IMR-90 (cell line): Measurements from ENCODE around the gene FAAP20. TPM values are rescaled to one million over a fixed set of nuclear protein-coding genes. Genes with fewer than 3 reads are reported as not detected.

Source experiments
- ATAC-seq: fragments of 200-7000 bp; cut with Tn5 transposase; 2 replicates; pipeline ENCODE4 v1.9.1; 2020; ENCODE audit warnings: low read depth, mild to moderate bottlenecking, moderate library complexity
- BruUV-seq: library from RNA; stranded (reverse); fragments of 400-500 nt; replicated peaks from 2 replicates; lab custom pipeline; 2021; lab: Mats Ljungman, UMichigan
- CTCF ChIA-PET: fragments of 300-600 bp; formaldehyde crosslinking; extraction: SDS; loops from one replicate; lab custom pipeline; 2021; ENCODE audit warnings: antibody characterized with exemption; lab: Yijun Ruan, JAX
- POLR2A ChIA-PET: fragments of 300-600 bp; sonication (Branson Sonifier 250); formaldehyde crosslinking; loops from one replicate; lab custom pipeline; 2022; ENCODE audit warnings: antibody characterized with exemption; ENCODE audit not compliant: unreplicated experiment; lab: Charles Lee
- DNase-seq: peaks from one replicate; pipeline ENCODE4 v3.0.0; 2013
- H2AFZ ChIP-seq: replicated peaks from 2 replicates; pipeline ENCODE3; 2013; ENCODE audit warnings: low read length, mild to moderate bottlenecking; ENCODE audit not compliant: poor library complexity
- H2AK5ac ChIP-seq: 2 replicates; pipeline ENCODE4 v1.6.1; 2013; ENCODE audit warnings: low read depth, low read length, inconsistent platforms
- H2AK9ac ChIP-seq: replicated peaks from 2 replicates; pipeline ENCODE3; 2013; ENCODE audit warnings: mild to moderate bottlenecking, low read depth, low read length, moderate library complexity; ENCODE audit not compliant: poor library complexity
- H2BK120ac ChIP-seq: 2 replicates; pipeline ENCODE4 v1.6.1; 2013; ENCODE audit warnings: low read depth, low read length, inconsistent platforms
- H2BK15ac ChIP-seq: 3 replicates; pipeline ENCODE4 v1.6.1; 2013; ENCODE audit warnings: low read depth, low read length, inconsistent platforms
- H2BK20ac ChIP-seq: 2 replicates; pipeline ENCODE4 v1.6.1; 2013; ENCODE audit warnings: low read depth, mild to moderate bottlenecking, inconsistent platforms, low read length, moderate library complexity
- H2BK5ac ChIP-seq: 2 replicates; pipeline ENCODE4 v1.6.1; 2013; ENCODE audit warnings: mild to moderate bottlenecking, low read depth, low read length, inconsistent platforms; ENCODE audit not compliant: poor library complexity, severe bottlenecking
- H3K14ac ChIP-seq: replicated peaks from 2 replicates; pipeline ENCODE4 v1.6.1; 2013; ENCODE audit warnings: low read depth, low read length, inconsistent platforms
- H3K18ac ChIP-seq: 2 replicates; pipeline ENCODE4 v1.6.1; 2013; ENCODE audit warnings: low read depth, low read length, control low read depth
- H3K23ac ChIP-seq: 2 replicates; pipeline ENCODE4 v1.6.1; 2013; ENCODE audit warnings: low read depth, low read length, inconsistent platforms
- H3K27ac ChIP-seq: 2 replicates; pipeline ENCODE4 v1.5.1; 2013; ENCODE audit warnings: mild to moderate bottlenecking, control low read depth, low read length; ENCODE audit not compliant: insufficient read depth
- H3K27me3 ChIP-seq: 2 replicates; pipeline ENCODE4 v1.6.1; 2013; ENCODE audit warnings: low read length; ENCODE audit not compliant: control insufficient read depth, insufficient read depth
- H3K36me3 ChIP-seq: 2 replicates; pipeline ENCODE4 v1.6.1; 2013; ENCODE audit warnings: low read length, mixed read lengths; ENCODE audit not compliant: control insufficient read depth, insufficient read depth
- H3K4ac ChIP-seq: 2 replicates; pipeline ENCODE4 v1.6.1; 2013; ENCODE audit warnings: low read depth, low read length, inconsistent platforms
- H3K4me1 ChIP-seq: 2 replicates; pipeline ENCODE4 v1.6.1; 2013; ENCODE audit warnings: low read length, mixed read lengths; ENCODE audit not compliant: control insufficient read depth, insufficient read depth
- H3K4me2 ChIP-seq: 2 replicates; pipeline ENCODE4 v1.6.1; 2013; ENCODE audit warnings: low read depth, mild to moderate bottlenecking, control low read depth, low read length, moderate library complexity
- H3K4me3 ChIP-seq: 2 replicates; pipeline ENCODE4 v1.5.1; 2013; ENCODE audit warnings: low read depth, mild to moderate bottlenecking, control low read depth, low read length, moderate library complexity; ENCODE audit not compliant: insufficient read depth
- H3K56ac ChIP-seq: 2 replicates; pipeline ENCODE4 v1.6.1; 2013; ENCODE audit warnings: low read length, inconsistent platforms; ENCODE audit not compliant: insufficient read depth; ENCODE audit errors: extremely low read depth
- H3K79me1 ChIP-seq, 2 experiments: 2 replicates each; pipeline ENCODE4 v1.6.1; 2013; ENCODE audit warnings: low read length in 2 of 2, inconsistent platforms in 1 of 2, low read depth in 1 of 2
- H3K9ac ChIP-seq: 2 replicates; pipeline ENCODE4 v1.6.1; 2013; ENCODE audit warnings: low read depth, low read length, control low read depth
- H3K9me1 ChIP-seq: 2 replicates; pipeline ENCODE4 v1.6.1; 2013; ENCODE audit warnings: low read length, inconsistent platforms; ENCODE audit not compliant: insufficient read depth
- H3K9me3 ChIP-seq: 2 replicates; pipeline ENCODE4 v1.6.1; 2013; ENCODE audit warnings: low read length; ENCODE audit not compliant: control insufficient read depth, insufficient read depth
- H4K20me1 ChIP-seq: 2 replicates; pipeline ENCODE4 v1.6.1; 2013; ENCODE audit warnings: low read length, inconsistent platforms; ENCODE audit not compliant: insufficient read depth
- H4K5ac ChIP-seq: 2 replicates; pipeline ENCODE4 v1.6.1; 2013; ENCODE audit warnings: mild to moderate bottlenecking, low read depth, low read length, control low read depth
- H4K8ac ChIP-seq, 2 experiments: 2 replicates each; pipeline ENCODE4 v1.6.1; 2013; ENCODE audit warnings: low read depth in 2 of 2, low read length in 2 of 2, control low read depth in 1 of 2, inconsistent platforms in 1 of 2
- H4K91ac ChIP-seq: 2 replicates; pipeline ENCODE4 v1.6.1; 2013; ENCODE audit warnings: low read depth, low read length, inconsistent platforms; ENCODE audit not compliant: insufficient read depth
- BHLHE40 ChIP-seq: fragments of 150-350 bp; IDR thresholded peaks from 2 replicates; pipeline ENCODE4 v1.6.1; 2016; ENCODE audit warnings: mild to moderate bottlenecking, low read depth, low read length
- CEBPB ChIP-seq: IDR thresholded peaks from 2 replicates; pipeline ENCODE4 v1.6.1; 2012; ENCODE audit warnings: low read depth, low read length, improper control_type of control experiment
- CHD1 ChIP-seq: IDR thresholded peaks from 2 replicates; pipeline ENCODE4 v1.6.1; 2012; ENCODE audit warnings: low read depth, low read length, improper control_type of control experiment
- ELK1 ChIP-seq: fragments of 150-350 bp; IDR thresholded peaks from 2 replicates; pipeline ENCODE4 v1.6.1; 2016; ENCODE audit warnings: low read depth, mild to moderate bottlenecking, low read length, moderate library complexity, borderline replicate concordance
- FOS ChIP-seq: fragments of 150-350 bp; IDR thresholded peaks from 2 replicates; pipeline ENCODE4 v1.6.1; 2016; ENCODE audit warnings: low read depth, low read length
- MAFK ChIP-seq: IDR thresholded peaks from 2 replicates; pipeline ENCODE4 v1.6.1; 2012; ENCODE audit warnings: low read depth, low read length, improper control_type of control experiment
- MAZ ChIP-seq: IDR thresholded peaks from 2 replicates; pipeline ENCODE4 v1.6.1; 2012; ENCODE audit warnings: low read depth, mild to moderate bottlenecking, low read length, improper control_type of control experiment, moderate library complexity, borderline replicate concordance
- MXI1 ChIP-seq: IDR thresholded peaks from 2 replicates; pipeline ENCODE4 v1.6.1; 2012; ENCODE audit warnings: low read depth, mild to moderate bottlenecking, low read length, moderate library complexity, borderline replicate concordance
- NFE2L2 ChIP-seq: fragments of 150-350 bp; IDR thresholded peaks from 2 replicates; pipeline ENCODE4 v1.6.1; 2016; ENCODE audit warnings: low read depth, mild to moderate bottlenecking, low read length
- POLR2A ChIP-seq: IDR thresholded peaks from 2 replicates; pipeline ENCODE4 v1.6.1; 2012; ENCODE audit warnings: mild to moderate bottlenecking, low read depth, low read length
- RCOR1 ChIP-seq: IDR thresholded peaks from 2 replicates; pipeline ENCODE4 v1.6.1; 2012; ENCODE audit warnings: mild to moderate bottlenecking, low read length, improper control_type of control experiment; ENCODE audit not compliant: insufficient replicate concordance
- SMC3 ChIP-seq: fragments of 150-350 bp; IDR thresholded peaks from 2 replicates; pipeline ENCODE4 v1.6.1; 2016; ENCODE audit warnings: low read depth, mild to moderate bottlenecking, antibody characterized with exemption, low read length, moderate library complexity
- WGBS, 2 experiments: methylation state at CpG; one replicate each; pipeline versions ENCODE4 v1.1.5 to v1.1.7; 2013; ENCODE audit warnings: missing lambda C conversion rate in 2 of 2; ENCODE audit not compliant: insufficient read length in 1 of 2; ENCODE audit errors: extremely low coverage in 2 of 2; 5-methylcytosine and 5-hydroxymethylcytosine counted together
- dilution Hi-C: fragments of 300-500 bp; cut with HindIII; formaldehyde crosslinking; loops from one replicate; pipeline ENCODE4 v1.14.3; 2018; ENCODE audit warnings: low sequenced_read_pairs; ENCODE audit not compliant: unreplicated experiment
- in situ Hi-C: fragments of 300-500 bp; cut with MboI; formaldehyde crosslinking; loops from 3 replicates; pipeline ENCODE4 v1.14.3; 2019; ENCODE audit warnings: low sequenced_read_pairs, inconsistent platforms, mixed read lengths
- intact Hi-C: fragments of 100-400 bp; cut with micrococcal nuclease; formaldehyde crosslinking; loops from 2 replicates; pipeline ENCODE4 v1.10.0; 2022
- polyA plus RNA-seq, 3 experiments: library from polyadenylated mRNA; depleted of rRNA; stranded (reverse); fragments of >200 nt; gene quantifications; 2 replicates each; pipeline ENCODE4 v1.2.3, GENCODE V29; 2012; ENCODE audit warnings: low replicate concordance in 1 of 3
- total RNA-seq: library from RNA; depleted of rRNA; stranded (reverse); fragments of >200 nt; gene quantifications from 2 replicates; pipeline ENCODE4 v1.2.3, GENCODE V29; 2012
- TF ChIP-seq, protein P1 (sequence below): fragments of 150-350 bp; IDR thresholded peaks from 2 replicates; pipeline ENCODE4 v1.6.1; 2017; ENCODE audit warnings: mild to moderate bottlenecking, antibody characterized with exemption, low read length, low read depth

The FAAP20 gene
- total and polyA plus RNA-seq, 2 of the 4 experiments (the other 2 are of a cell fraction): 6.5 to 31.5 TPM

DNA sequence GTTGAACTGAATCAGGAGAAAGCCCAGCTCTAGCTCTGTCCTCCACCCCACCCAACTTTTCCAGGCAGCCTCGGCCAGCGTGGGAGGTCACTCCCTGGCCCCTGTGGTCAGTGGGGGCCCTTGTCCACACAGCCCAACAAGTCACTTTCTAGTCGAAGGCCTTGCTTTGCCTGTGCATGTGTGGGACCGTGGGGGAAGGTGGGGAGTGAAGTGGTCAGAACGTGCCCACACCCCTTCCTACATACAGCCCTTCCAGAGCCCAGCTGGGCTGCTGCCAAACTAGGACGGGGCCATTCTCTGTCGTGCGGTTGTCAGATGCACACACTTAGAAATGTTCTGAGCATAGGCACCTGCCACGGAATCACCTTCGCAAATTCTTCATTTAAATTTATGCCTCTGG lies 18.0 kb downstream of the FAAP20 start:
- TF ChIP-seq POLR2A: no peak
- no peak for TF ChIP-seq MAFK
- TF ChIP-seq SMC3: no peak
- TF ChIP-seq MAZ: no peak
- no peak for TF ChIP-seq RCOR1
- TF ChIP-seq, protein P1, sequence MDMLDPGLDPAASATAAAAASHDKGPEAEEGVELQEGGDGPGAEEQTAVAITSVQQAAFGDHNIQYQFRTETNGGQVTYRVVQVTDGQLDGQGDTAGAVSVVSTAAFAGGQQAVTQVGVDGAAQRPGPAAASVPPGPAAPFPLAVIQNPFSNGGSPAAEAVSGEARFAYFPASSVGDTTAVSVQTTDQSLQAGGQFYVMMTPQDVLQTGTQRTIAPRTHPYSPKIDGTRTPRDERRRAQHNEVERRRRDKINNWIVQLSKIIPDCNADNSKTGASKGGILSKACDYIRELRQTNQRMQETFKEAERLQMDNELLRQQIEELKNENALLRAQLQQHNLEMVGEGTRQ: no peak
- TF ChIP-seq CHD1: no peak
- no peak for TF ChIP-seq ELK1
- TF ChIP-seq FOS: no peak
- no peak for TF ChIP-seq BHLHE40
- no peak for TF ChIP-seq CEBPB
- TF ChIP-seq MXI1: no peak
- TF ChIP-seq NFE2L2: no peak
- no TSS peak for BruUV-seq
- dilution Hi-C loops: no loop called here

More for the DNA sequence above, 18.0 kb downstream of the FAAP20 start:
- H3K4ac ChIP-seq: no peak overlapping the region
- H3K4me2 ChIP-seq: no peak overlapping the region
- no peak overlapping the region for H3K27ac ChIP-seq
- DNase-seq (no peak), ATAC-seq (no peak)
- H4K91ac ChIP-seq: no peak overlapping the region
- H2BK5ac ChIP-seq: no peak overlapping the region
- no peaks in the 10 kb centered on the region for H3K36me3 ChIP-seq
- no peak overlapping the region for H3K14ac ChIP-seq
- no peak overlapping the region for H2BK15ac ChIP-seq
- H2AK9ac ChIP-seq: no peak overlapping the region
- H3K9me3 ChIP-seq: no peaks in the 10 kb centered on the region
- no peaks in the 10 kb centered on the region for H4K20me1 ChIP-seq
- no peak overlapping the region for H3K18ac ChIP-seq
- no peak overlapping the region for H4K8ac ChIP-seq
- ChIA-PET POLR2A (no interaction called here), CTCF (no interaction called here)
- H3K9ac ChIP-seq: no peak overlapping the region
- intact Hi-C loops (no loop called here), in situ Hi-C loops (loop anchor here (25.0 kb wide), 1 partner anchor 361 kb away; the partner anchor contains the start of genes HES5 and PANK4)
- H2AK5ac ChIP-seq: no peak overlapping the region
- H4K5ac ChIP-seq: no peak overlapping the region
- no peak overlapping the region for H2AFZ ChIP-seq
- no peak overlapping the region for H2BK20ac ChIP-seq
- no CpG with 5 or more reads among the region's 10 CpGs for WGBS, 2 experiments
- no peak overlapping the region for H3K23ac ChIP-seq
- no peaks in the 10 kb centered on the region for H3K27me3 ChIP-seq
- H3K4me3 ChIP-seq: no peak overlapping the region
- H2BK120ac ChIP-seq: no peak overlapping the region
- H3K9me1 ChIP-seq: no peaks in the 10 kb centered on the region
- H3K79me1 ChIP-seq: no peaks in the 10 kb centered on the region
- H3K56ac ChIP-seq: no peak overlapping the region
- no peaks in the 10 kb centered on the region for H3K4me1 ChIP-seq
